Head of caudate nucleus (tissue), 42 donors: ENCODE measurements around the gene COL4A2.
A peak's percentile ranks its signal among the peaks of the same experiment; 100 is the strongest.
"Not testable (repeated sequence)": the region's sequence is repeated elsewhere in the genome, so short reads cannot be mapped to it uniquely, and the experiment has no call there.

Source experiments
- DNase-seq, 42 donors: peaks; one replicate each; pipeline versions ENCODE4 v3.0.0 to v3.0.0-alpha.2; 2020 to 2021; ENCODE audit warnings: mixed read lengths in 7 of 42
- intact Hi-C: fragments of 100-400 bp; cut with DNase I; formaldehyde crosslinking; loops from one replicate; pipeline ENCODE4 v1.15.0; 2022

The COL4A2 gene

GRCh38 chr13:110449219-110450015 is 142.3 kb downstream of the COL4A2 start:
- intact Hi-C loops = no loop called here
- peak in 2 of 42 donors; percentile 19 for DNase-seq

- intact Hi-C loops = no loop called here
- DNase-seq = peak in 1 of 42 donors; percentile 10
Measured at GRCh38 chr13:110450016-110450900, 143.2 kb downstream of the COL4A2 start.

- DNase-seq = no peak
- intact Hi-C loops = no loop called here
Measured at GRCh38 chr13:110450941-110451730, 144.1 kb downstream of the COL4A2 start.

- intact Hi-C loops = not testable (repeated sequence)
- peak in 1 of 42 donors; percentile 16 for DNase-seq
Measured at GRCh38 chr13:110453091-110453490, 146.0 kb downstream of the COL4A2 start.

GRCh38 chr13:110453797-110454196 is 146.7 kb downstream of the COL4A2 start:
- intact Hi-C loops = no loop called here
- DNase-seq = no peak

- DNase-seq = no peak
- intact Hi-C loops = no loop called here
Measured at GRCh38 chr13:110454227-110454859, 147.3 kb downstream of the COL4A2 start.

GRCh38 chr13:110454956-110455355 is 147.9 kb downstream of the COL4A2 start:
- no peak for DNase-seq
- intact Hi-C loops = no loop called here

GRCh38 chr13:110455444-110455843 is 148.4 kb downstream of the COL4A2 start:
- DNase-seq = no peak
- intact Hi-C loops = no loop called here

- intact Hi-C loops = no loop called here
- peak; percentile 69 to 94 (median 84) for DNase-seq
Measured at GRCh38 chr13:110455941-110456340, 148.9 kb downstream of the COL4A2 start.

- intact Hi-C loops = no loop called here
- DNase-seq = no peak
Measured at GRCh38 chr13:110456550-110456949, 149.5 kb downstream of the COL4A2 start.

GRCh38 chr13:110457361-110457760 is 150.3 kb downstream of the COL4A2 start:
- DNase-seq = no peak
- intact Hi-C loops = no loop called here

- intact Hi-C loops = no loop called here
- DNase-seq = no peak
Measured at GRCh38 chr13:110458017-110458416, 150.9 kb downstream of the COL4A2 start.

- intact Hi-C loops = no loop called here
Measured at GRCh38 chr13:110458594-110459365, 151.7 kb downstream of the COL4A2 start.

GRCh38 chr13:110462091-110462490 is 155.0 kb downstream of the COL4A2 start:
- intact Hi-C loops = no loop called here
- DNase-seq = no peak

More at GRCh38 chr13:110458594-110459365, 151.7 kb downstream of the COL4A2 start:
- DNase-seq = no peak

- intact Hi-C loops = no loop called here
- DNase-seq = no peak
Measured at GRCh38 chr13:110463156-110463555, 156.1 kb downstream of the COL4A2 start.

GRCh38 chr13:110463871-110464510 is 156.9 kb downstream of the COL4A2 start:
- intact Hi-C loops = no loop called here
- DNase-seq = peak in 1 of 42 donors; percentile 39

- intact Hi-C loops = no loop called here
- no peak for DNase-seq
Measured at GRCh38 chr13:110464556-110465333, 157.7 kb downstream of the COL4A2 start.
